Progenitor cell of endocrine pancreas (in vitro differentiated cells): Measurements from ENCODE around the gene KDELR1. TPM values are rescaled to one million over a fixed set of nuclear protein-coding genes. Genes with fewer than 3 reads are reported as not detected.

ENCODE experiments used
- DNase-seq: peaks from one replicate; pipeline ENCODE4 v3.0.0; 2021; ENCODE audit warnings: low spot score; ENCODE audit not compliant: unreplicated experiment
- H3K27ac Mint-ChIP-seq: 2 replicates; pipeline ENCODE4 v1.8.0; 2021; ENCODE audit warnings: mild to moderate bottlenecking, moderate library complexity, mixed read lengths
- H3K27me3 Mint-ChIP-seq: 2 replicates; pipeline ENCODE4 v1.8.0; 2021; ENCODE audit warnings: mixed read lengths
- H3K36me3 Mint-ChIP-seq: 2 replicates; pipeline ENCODE4 v1.8.0; 2022; ENCODE audit warnings: mixed read lengths; ENCODE audit not compliant: insufficient read depth
- H3K4me1 Mint-ChIP-seq: 2 replicates; pipeline ENCODE4 v1.8.0; 2021; ENCODE audit warnings: low read depth, mixed read lengths
- H3K4me3 Mint-ChIP-seq: 2 replicates; pipeline ENCODE4 v1.8.0; 2021; ENCODE audit warnings: low read depth, mild to moderate bottlenecking, moderate library complexity, mixed read lengths
- H3K9me3 Mint-ChIP-seq: 2 replicates; pipeline ENCODE4 v1.8.0; 2021; ENCODE audit warnings: low read depth, mixed read lengths
- total RNA-seq: library from RNA; stranded (reverse); gene quantifications from 2 replicates; pipeline ENCODE4 v1.2.1, GENCODE V29; 2021
- TF ChIP-seq, protein P1 (sequence below): fragments of 200-600 bp; sonication (generic); IDR thresholded peaks from one replicate; pipeline ENCODE4 v1.5.0; 2021; ENCODE audit warnings: antibody characterized with exemption, mild to moderate bottlenecking; ENCODE audit not compliant: unreplicated experiment

Gene KDELR1
- total RNA-seq, 1 donor from 2014 or later, result 213 TPM

GRCh38 chr19:48367855-48368254 is 23.5 kb downstream of the KDELR1 start:
- H3K27me3 Mint-ChIP-seq, result no peaks in the 10 kb centered on the region
- DNase-seq, result no peak
- no peaks in the 10 kb centered on the region for H3K36me3 Mint-ChIP-seq
- no peak overlapping the region for H3K27ac Mint-ChIP-seq
- H3K4me1 Mint-ChIP-seq, result peaks cover 4% of the 10 kb centered on the region
- TF ChIP-seq, protein P1, sequence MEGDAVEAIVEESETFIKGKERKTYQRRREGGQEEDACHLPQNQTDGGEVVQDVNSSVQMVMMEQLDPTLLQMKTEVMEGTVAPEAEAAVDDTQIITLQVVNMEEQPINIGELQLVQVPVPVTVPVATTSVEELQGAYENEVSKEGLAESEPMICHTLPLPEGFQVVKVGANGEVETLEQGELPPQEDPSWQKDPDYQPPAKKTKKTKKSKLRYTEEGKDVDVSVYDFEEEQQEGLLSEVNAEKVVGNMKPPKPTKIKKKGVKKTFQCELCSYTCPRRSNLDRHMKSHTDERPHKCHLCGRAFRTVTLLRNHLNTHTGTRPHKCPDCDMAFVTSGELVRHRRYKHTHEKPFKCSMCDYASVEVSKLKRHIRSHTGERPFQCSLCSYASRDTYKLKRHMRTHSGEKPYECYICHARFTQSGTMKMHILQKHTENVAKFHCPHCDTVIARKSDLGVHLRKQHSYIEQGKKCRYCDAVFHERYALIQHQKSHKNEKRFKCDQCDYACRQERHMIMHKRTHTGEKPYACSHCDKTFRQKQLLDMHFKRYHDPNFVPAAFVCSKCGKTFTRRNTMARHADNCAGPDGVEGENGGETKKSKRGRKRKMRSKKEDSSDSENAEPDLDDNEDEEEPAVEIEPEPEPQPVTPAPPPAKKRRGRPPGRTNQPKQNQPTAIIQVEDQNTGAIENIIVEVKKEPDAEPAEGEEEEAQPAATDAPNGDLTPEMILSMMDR, result no peak
- no peaks in the 10 kb centered on the region for H3K9me3 Mint-ChIP-seq
- H3K4me3 Mint-ChIP-seq, result no peak overlapping the region

GRCh38 chr19:48365602-48366001 is 25.7 kb downstream of the KDELR1 start:
- Mint-ChIP-seq H3K27ac (no peak overlapping the region), H3K4me1 (peaks cover 4% of the 10 kb centered on the region), H3K36me3 (no peaks in the 10 kb centered on the region), H3K9me3 (no peaks in the 10 kb centered on the region), H3K4me3 (no peak overlapping the region), H3K27me3 (no peaks in the 10 kb centered on the region)
- DNase-seq, result no peak
- TF ChIP-seq, protein P1, result no peak

DNA sequence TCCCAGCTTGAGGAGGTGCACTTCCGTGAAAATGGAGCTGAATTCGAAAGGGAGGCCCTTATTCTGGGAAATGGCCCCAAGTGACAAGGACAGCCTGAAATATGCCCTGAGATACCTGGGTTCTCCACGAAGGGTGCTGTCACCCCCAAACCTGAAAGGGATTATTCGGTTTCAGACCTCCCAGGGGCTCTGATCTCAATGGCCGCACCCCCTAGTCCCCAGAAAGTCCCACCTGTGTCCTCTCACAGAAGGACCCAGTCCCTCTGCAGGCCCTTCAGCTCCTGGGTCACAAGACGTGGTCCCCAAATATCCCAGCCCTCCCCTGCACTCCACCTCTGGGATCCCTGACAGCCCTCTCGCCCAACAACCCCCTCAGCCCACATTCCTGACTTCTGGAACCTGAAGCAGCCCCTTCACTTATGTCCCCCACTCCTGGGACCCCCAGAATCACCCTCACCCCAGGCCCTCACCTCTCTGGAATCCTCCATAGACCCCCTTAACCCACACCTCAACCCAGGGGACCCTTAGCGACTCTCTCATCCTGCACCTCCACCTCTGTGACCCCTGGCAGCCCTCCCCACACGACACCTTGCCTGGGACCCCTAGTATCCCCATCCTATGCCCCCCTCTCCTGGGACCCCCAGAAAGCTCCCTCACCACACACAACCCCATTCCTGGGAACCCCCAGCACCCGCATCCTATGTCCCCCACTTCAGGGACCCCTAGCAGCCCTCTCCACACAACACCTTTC is 26.6 kb downstream of the KDELR1 start:
- no peaks in the 10 kb centered on the region for H3K36me3 Mint-ChIP-seq
- H3K4me3 Mint-ChIP-seq, result peak overlapping the region; percentile 21
- peaks cover 4% of the 10 kb centered on the region for H3K4me1 Mint-ChIP-seq
- no peaks in the 10 kb centered on the region for H3K9me3 Mint-ChIP-seq
- no peak overlapping the region for H3K27ac Mint-ChIP-seq
- H3K27me3 Mint-ChIP-seq, result no peaks in the 10 kb centered on the region
- TF ChIP-seq, protein P1, result no peak
- no peak for DNase-seq

- no peaks in the 10 kb centered on the region for H3K36me3 Mint-ChIP-seq
- peak within 1 kb of the TSS; percentile 77 for H3K4me3 Mint-ChIP-seq
- H3K27ac Mint-ChIP-seq, result peak within 1 kb of the TSS; percentile 94
- H3K27me3 Mint-ChIP-seq, result no peaks in the 10 kb centered on the region
- no peaks in the 10 kb centered on the region for H3K9me3 Mint-ChIP-seq
- TF ChIP-seq, protein P1, result no peak
- peak; percentile 95 for DNase-seq
- peaks cover 4% of the 10 kb centered on the region for H3K4me1 Mint-ChIP-seq
Observed at GRCh38 chr19:48363810-48364597, 27.3 kb downstream of the KDELR1 start, which contains the start of the genes SYNGR4 and TMEM143. SYNGR4 (plus strand) TSS chr19:48364367; CDS start chr19:48365843, 1,476 bp downstream. TMEM143 (minus strand) TSS chr19:48363940; CDS start chr19:48363920, 20 bp downstream.

DNA sequence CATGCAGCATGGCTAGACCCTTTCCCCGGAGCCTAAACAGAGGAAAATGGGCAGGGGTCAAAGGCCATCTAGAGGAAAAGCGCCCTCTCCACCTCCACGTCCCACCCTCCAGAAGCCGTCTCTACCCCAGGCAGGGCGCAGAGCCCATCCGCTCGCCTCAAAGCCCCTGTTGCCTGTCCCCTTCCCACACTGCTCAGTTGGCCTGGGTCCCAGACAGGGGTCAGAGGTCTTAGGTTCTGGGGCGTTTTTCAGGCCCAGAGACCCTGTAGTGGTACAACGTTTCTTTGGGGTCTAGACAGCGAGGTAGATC is 27.9 kb downstream of the KDELR1 start:
- Mint-ChIP-seq H3K27ac (peak overlapping the region; percentile 94), H3K4me1 (peaks cover 4% of the 10 kb centered on the region), H3K4me3 (peak overlapping the region; percentile 77), H3K9me3 (no peaks in the 10 kb centered on the region), H3K36me3 (peaks cover under 1% of the 10 kb centered on the region), H3K27me3 (no peaks in the 10 kb centered on the region)
- DNase-seq, result peak; percentile 27
- TF ChIP-seq, protein P1, result no peak
